NCI-H748 treated with DMSO at 0.1 percent for 48 hours (cell line): ENCODE data around the gene ABTB2.
A peak's percentile ranks its signal among the peaks of the same experiment; 100 is the strongest.

ENCODE experiments used
- DNase-seq: peaks from one replicate; lab custom pipeline; 2025; lab: John Stamatoyannopoulos, UW

Gene ABTB2

DNA sequence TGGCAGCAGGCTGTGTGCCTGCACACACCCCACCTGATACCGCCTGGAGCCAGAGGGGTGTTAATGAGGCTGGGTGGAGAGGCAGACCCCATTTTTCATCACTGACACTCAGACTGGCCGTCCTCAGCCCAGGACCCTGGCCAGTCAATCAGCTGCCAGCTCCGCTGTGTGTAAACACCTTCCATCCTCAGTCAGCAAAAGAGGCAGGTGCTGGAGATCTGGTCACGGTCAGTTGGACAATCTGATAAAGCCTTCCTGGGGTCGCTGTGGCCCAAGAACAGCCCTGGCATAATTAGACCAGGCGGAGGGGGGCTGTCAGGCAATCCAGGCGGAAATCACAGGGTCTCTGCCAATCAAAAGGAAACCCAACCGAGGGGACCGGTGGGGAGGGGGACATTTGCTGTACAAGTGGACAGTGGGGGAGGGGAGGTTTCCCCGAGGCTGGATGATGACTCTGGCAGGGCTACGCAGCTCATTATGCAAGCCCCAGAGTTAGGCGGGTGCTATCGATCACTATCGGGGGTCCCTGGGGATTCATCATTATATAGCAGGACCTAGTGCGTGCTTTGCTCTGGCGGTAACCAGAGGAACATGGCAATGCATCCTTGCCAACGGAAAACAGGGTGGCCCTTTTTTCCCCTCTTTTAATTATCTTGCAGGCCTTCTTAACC lies 72.9 kb downstream of the ABTB2 start:
- DNase-seq: peak; percentile 90

DNA sequence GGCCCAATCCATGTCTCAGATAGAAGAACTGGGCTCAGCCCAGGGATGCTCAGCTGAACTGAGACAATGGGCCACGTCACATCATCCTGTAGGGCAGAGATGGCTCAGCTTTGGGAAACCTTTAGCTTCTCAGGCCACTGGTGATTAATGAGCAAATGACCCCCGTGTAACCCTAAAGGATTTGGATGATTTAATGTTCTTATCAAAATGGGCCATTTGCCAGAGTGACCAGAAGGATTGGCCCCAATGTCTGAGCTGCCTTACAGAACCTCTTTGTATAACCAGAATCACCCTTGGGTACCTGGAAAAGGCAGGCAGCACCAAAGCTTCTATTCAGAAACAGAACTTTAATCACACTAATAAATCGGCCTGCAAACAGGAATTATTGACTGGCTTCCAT lies 73.7 kb downstream of the ABTB2 start:
- no peak for DNase-seq

DNA sequence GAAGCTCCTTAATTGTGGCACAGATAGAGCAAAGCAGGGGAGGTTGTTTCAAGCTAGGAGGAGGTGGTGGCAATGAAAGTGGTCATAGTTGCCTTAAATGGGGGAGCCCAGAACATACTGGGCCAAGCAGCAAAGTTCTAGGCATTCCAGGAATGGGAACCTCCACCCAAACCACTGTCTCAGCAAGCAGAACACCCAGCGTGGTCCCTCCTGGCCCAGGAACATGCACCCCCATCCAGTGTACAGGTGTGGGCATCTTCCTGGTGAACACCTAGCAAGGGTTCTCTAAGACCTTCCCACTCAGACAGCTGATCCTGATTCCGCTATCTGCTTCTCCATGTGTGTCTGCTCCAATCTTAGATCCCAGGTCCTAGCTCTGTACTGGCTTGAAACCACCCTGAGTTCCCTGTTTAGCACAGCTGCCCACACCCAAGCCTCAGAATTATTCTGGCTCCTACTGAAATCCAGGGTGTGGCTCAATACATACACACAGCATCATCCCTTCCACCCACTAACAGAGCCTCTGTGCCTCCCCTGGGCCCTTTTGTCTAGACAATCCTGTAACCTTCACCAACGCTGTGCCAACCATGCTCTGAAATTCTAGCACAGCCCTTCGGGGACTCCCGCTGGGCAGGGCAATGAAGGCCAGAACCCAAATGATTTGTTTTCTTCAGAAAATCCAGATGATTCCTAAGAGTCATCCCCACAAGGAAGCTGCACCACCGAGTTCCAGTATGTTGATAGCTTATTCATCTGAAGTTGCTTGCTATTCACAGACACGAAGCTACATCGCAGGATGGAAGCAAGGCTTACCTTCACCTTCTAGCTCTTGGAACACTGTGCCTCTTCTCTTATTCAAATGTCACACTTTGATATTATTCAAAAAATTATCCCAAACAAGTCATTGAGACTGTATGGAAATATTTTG lies 76.6 kb downstream of the ABTB2 start:
- peak; percentile 18 for DNase-seq

DNA sequence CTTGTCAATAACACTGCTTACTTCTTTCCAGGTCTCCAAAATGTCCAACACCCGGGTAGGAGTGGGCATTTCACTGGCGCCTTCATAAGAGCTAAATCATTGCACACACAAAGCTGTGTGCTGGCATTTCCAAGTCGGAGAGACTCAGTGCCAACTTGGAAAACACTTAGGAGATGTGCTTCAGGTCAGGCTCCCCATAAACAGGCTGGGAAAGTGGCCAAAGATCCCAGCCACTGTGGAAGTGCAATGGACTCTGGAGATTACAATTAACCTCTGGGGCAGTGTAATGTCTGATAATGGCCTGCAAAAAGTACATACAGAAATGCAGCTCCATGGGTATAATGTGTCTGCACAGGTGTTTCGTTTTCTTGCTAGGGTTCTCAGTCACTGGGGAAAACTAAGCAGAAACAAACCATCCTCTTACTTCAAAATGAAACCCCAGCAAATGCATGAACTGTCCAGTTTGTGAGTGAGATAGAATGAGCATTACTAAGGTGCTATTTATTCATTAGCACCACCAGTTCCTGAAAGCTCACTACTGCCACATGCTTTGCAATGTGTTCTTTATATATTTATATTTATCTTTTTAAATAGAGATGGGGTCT lies 79.0 kb downstream of the ABTB2 start:
- no peak for DNase-seq

DNA sequence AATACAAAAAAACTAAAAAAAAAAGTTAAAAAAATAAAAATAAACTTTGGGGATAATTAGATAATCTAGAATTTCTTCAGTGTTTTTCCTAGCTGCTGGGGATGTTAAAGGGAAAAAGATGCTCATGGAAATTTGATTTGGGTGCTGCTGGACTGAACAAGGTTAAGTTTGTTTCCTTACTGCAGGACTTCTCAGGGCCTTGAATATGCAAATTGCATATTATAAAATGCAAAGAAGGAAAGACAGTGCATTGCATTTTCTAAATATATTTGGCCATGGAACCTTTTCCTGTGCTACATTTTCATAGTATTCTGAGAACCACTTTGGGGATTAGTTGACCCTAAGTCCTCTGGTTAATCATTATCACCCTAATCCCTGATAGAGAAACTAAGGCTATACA lies 79.6 kb downstream of the ABTB2 start:
- DNase-seq: no peak

DNA sequence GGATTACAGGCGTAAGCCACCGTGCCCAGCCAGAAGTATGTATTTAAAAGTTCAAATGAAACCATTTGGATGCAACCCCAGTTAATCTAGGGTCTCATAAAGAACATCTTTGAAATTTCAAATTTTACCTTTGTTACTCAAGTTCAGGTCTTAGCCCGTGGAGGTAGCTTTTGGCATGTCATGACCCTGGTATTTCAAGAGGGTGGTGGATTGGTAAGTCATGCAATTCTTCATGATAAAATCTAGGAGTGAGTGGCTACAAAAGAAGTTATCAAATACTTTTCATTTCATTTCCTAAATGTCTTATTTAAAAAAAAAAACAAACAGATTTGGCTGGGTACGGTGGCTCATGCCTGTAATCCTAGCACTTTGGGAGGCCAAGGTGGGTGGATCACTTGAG lies 80.6 kb downstream of the ABTB2 start:
- DNase-seq: no peak

DNA sequence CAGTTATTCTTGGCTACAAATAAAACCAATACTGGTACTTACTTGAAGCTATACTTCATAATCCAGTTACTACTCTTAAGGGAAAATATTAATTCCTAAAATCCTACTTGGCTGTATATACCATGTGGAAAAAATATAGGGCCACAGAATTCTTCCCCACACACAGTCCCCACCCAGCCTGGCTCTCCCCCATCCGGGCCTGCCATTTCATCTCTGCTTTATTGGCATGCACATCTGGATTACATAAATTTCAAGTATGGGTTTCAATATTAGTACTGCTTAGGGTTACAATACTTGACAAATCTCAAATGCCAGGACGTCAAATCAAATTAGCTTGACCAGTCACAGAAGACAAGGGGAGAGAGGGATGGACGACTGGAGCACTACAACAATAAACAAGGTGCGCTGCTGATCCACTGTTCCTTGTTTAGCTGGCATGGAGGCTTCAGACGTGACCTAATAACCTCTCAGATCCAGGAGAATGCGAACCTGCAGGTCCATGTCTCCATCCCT lies 81.4 kb downstream of the ABTB2 start:
- DNase-seq: no peak

DNA sequence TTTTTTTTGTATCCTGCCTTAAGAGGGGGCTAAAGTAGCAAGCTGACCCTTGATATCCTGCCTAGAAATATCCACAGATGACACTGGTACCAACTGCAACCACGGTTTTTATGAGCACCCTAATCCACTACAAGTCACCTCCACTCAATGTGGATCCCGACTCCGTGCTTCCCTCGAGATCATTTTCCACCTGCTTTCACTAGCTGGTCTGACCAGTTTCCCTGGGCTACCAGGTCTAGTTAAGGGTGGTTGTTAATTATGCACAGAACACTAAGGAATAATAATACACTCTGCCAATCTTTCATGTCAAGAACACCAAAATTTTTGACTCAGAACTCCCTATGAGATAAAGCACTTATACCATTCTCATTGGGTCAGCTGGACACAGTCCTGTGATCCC lies 82.3 kb downstream of the ABTB2 start:
- DNase-seq: no peak

DNA sequence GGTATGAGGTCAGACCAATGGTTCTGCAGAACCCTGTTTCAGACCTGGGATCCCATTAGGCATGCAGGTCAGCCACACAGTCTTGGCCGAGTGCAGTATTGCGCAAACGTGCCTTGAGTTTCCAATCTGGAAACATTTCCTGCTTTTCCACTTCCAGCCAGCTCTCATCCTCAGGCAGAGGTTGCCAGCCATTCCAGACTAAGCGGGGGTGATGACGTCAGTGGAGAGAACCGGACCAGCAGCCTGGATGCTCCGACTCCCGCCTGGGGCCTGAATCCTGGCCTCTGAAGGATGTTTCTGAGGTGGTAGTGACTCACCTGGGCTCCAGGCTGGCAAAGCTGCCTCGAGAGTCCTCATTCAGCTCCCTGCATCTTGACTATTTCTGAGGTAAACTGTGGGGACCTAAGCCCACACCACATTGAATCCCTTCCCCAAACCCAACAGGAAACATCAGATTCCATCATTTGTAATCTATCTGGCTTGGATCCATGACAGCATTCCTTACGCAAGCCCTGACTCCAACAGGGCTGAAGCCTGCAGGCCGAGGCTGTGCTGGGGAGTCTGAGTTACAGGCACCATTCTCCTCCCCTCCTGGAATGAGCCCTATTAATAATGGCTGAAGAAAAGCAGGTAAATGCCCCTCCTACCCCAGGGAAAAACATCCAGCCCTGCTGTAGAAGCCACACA lies 83.0 kb downstream of the ABTB2 start:
- DNase-seq: no peak

DNA sequence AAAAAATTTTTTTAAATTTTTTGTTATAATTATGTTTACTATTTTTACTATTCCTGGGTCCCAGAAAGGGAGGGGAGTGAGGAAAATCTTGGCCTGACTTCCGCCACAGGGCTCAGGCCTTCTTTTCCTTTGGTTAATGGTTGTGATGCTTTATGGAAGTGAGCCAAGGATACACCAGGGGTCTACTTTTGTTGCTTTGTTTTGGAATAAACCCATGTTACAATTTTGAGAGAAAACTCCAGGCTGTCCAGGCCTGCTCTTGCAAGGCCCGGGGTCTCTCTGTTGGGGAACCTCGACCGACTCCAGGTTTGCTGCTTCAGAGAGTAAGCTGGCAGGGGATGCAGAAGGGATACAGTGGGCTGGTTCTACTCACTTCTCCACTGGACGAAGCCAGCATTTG lies 84.7 kb downstream of the ABTB2 start:
- DNase-seq: no peak

DNA sequence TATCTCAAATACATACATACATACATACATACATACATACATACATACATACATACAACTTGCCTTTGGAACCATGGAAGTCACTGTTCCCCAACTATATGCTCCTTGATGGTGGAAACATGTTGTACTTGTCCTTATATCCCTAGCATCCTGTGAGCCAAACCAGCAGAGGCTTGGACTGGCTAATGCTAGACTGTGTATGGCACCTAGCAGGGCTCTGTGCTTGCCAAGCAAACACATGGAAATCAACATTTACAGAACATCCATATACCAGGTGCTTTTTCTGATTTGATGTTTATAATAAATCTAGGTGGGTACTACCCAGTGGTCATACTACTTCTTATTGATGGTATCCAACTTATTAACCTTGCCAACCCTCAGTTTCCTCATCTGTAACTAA lies 86.1 kb downstream of the ABTB2 start:
- no peak for DNase-seq

DNA sequence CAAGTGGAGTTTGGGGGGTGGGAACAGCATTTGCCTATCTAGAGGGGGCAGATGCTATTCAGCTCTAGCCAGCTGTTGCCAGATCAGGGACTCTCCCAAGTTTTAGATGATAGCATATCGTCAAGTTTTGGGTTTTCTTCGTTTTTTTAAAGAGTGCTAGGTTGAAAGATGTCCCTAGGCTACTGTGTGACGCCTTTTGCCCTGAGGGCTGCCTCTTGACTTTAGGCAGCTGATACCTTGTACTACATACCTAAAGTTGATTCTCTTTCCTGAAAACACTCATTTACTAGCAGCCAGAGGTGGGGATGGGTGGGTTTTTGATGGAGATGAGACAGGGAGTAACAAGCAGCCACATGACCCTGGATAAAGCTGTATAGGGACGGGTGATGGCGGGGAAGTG lies 87.1 kb downstream of the ABTB2 start:
- DNase-seq: no peak

DNA sequence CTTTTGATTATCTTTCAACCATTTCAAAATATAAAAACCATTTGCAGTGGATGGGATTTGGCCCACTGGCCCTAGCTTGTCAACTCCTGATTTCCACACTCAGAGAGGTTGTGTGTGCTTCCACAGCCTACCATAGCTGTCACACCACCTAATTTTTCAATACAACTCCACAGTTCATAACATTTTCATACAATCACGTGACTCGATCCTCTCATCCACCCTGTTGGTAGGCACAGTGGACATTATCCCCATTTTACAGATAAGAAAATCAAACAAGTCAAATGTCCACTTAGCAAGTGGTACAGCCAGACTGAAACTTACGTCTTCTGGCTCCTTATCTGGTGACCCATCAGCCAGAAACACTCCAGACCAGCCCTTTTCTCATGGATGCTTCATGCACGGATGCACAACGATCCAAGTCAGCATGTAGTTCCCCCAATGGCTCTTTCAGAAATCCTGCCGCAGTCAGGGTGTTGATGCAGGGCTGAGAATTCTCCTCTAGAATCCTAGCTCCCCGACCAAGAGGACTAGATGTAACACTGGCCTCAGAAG lies 88.0 kb downstream of the ABTB2 start:
- DNase-seq: no peak

DNA sequence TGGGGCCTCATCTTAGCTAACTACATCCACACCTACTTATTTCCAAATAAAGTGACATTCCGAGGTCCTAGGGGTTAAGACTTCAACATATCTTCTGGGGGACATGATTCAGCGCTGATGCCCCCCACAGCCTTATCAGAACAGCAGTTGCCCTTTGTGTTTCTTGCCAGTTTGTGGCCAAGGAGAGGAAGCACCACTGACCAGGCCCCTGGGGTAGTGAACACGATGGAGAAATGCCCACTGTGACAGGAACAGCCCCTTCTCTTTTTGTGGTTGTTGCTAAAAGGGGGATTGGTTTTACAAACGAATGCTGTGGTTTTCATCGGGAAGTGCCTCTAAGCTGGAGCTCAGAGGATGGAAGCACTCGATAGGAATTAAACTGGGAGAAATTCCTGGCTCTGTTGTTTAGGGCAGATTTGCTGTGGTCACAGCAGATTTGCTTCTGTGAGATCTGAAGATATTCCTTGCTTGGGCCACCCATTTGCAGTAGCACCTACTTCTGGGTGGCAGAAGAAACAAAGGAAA lies 88.8 kb downstream of the ABTB2 start:
- no peak for DNase-seq

DNA sequence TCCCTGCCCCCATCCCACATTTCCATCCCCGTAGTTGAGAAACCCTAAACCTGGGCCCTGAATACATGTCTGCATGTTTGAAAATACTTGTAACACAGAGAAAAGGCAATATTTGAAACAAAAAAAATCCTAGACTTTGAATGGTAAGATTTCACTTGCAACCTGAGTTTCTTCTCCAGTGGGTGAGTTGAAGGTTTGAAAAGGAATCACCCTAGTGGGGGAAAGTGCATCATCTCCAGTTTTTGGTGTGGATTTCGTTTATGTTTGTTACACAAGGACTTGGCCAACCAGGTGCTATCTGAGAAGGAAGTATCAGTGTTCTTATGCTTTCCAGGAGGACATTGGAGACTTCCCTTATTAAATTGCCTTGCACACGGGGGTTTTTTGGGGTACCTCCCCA lies 90.4 kb downstream of the ABTB2 start:
- DNase-seq: no peak

DNA sequence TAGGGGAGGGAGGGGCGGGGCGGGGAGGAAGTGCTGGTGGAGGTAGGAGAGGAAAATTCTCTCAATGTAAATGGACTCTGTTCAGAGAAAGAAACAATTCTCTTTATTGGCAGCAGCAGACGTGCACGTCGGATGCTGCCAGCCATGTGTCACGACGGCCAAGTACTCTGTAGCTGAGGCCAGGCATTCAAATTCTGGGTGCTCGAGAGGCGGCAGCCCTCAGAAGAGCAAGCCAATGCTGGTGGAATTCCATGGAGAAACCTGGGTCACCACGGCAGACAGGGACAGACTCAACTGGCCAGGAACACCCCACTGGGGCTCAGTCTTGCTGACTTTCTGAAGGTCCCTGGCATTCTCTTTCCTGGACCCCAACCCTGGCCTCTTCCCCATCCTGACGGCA lies 90.8 kb downstream of the ABTB2 start:
- no peak for DNase-seq

DNA sequence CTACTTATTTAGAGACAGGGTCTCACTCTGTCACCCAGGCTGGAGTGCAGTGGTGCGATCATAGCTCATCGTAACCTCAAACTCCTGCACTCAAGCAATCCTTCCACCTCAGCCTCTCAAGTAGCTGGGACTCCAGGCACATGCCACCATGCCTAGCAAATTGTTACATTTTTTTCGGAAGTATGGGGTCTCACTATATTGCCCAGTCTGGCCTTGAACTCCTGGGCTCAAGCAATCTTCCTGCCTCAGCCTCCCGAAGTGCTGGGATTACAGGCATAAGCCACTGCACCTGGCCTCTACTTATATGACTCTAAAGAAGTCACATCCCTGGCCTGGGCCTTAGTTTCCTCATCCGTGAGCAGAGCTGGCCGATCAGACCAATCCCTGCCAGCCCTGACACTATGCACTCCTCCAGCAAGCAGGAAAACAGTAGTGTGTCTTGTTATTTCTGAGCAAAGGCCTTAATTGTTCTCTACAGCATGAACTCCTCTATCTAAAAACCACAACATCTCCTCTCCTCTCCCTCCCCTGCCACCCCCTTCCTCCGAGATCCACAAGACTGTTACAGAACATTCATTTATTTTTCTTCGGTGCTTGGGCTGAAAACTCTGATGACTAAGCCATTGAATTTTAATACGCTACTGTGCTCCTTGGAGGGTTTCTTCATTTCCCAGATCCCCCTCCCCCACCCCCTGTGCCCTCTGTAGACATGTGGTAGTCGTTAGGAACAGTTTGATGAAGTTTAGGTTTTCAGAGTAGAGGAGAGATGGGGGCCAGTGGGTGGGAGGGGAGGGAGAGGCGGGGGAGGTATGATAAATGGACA lies 91.5 kb downstream of the ABTB2 start:
- DNase-seq: no peak

DNA sequence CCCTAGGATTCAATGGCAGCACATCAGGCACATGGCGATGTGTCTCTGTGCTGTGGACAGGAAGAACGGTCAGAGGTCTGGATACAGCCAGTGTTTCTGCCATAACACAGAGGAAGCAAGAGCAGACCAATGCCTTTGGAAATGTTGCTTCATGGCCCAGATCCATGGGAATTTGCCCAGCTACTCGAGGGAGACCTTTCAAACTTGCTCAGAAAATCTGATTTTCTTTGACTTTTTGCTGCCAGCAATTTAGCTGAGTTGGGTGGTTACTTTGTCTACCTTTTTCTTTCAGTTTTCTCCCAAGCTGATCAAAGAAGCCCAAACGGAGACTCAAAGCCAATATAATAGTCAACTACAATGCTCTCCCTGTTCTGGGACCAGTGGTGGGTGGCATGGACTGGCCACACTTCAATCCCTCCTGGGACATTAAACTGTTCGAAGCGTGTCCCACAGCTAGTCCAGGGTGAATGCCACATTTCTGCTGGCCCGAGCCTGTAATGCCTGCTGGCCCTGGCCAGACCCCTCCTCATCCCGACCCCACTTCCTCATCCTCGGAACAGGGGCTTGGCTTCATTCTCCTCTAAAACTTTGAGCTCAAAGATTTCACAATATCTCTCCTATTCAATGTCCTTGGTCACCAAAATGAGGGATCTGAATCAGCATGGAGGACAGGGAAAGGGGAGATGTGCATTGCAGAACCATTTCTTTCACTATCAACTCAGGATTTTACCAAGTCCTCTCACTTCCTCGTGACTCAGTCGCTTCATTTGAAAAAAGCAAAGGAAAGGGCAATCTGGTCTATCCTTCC lies 93.3 kb downstream of the ABTB2 start:
- DNase-seq: no peak

DNA sequence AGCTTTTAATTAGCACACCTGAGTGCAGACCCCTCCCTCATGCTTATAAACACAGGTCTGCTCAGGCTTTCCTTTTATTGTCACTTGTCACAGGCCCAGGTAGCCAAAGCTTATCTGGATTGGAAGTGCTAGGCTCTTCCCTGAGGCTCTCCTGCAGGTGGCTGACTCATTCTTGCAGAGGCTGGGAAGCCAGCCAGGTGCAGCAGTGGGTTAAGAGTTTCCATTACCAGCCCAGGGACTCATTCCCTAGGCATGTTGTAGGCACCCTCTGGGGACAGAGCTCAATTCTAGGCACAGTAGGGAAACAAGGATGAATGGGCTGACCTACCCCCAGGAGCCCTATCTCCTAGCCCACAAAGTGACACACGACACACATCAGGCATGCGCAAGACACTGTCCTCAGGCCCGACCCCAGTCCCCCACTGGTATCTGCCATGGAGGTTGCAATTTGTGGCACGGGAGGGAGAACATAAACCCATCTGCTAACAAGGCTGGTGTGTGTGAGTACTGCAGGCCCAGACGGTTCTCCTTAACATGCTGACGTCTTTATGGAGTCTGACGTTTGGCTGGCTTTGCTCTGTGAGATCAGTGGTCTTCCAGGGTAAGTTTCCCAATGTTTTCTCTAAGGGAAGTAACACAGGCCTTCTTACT lies 94.2 kb downstream of the ABTB2 start:
- DNase-seq: peak; percentile 40
